Spleen (tissue), 11 donors: ENCODE results near the gene RIMS1. TPM values are rescaled to one million over a fixed set of nuclear protein-coding genes. Genes with fewer than 3 reads are reported as not detected.

ENCODE experiments used
- DNase-seq: peaks from one replicate; pipeline ENCODE4 v3.0.0-alpha.2; 2020
- H3K27ac ChIP-seq, 8 donors: fragments of 200-600 bp; sonication (generic) in 7 of 8; 1 replicate in 4 of 8; 2 replicates in 4 of 8; pipeline versions ENCODE4 v1.5.0 to v1.8.0; 2016 to 2021; ENCODE audit warnings: inconsistent platforms in 4 of 8, mild to moderate bottlenecking in 4 of 8, moderate library complexity in 1 of 8
- H3K27me3 ChIP-seq, 7 donors: fragments of 200-600 bp; sonication (generic) in 6 of 7; replicated peaks in 1 of 7; 1 replicate in 4 of 7; 2 replicates in 3 of 7; pipeline versions ENCODE4 v1.5.0 to v1.8.0; 2016 to 2021; ENCODE audit warnings: inconsistent platforms in 3 of 7, mild to moderate bottlenecking in 1 of 7
- H3K36me3 ChIP-seq, 6 donors: fragments of 200-600 bp; sonication (generic) in 5 of 6; 1 replicate in 4 of 6; 2 replicates in 2 of 6; pipeline versions ENCODE4 v1.5.0 to v1.8.0; 2016 to 2021; ENCODE audit warnings: inconsistent platforms in 2 of 6
- H3K4me1 ChIP-seq, 6 donors: fragments of 200-600 bp; sonication (generic) in 5 of 6; 1 replicate in 3 of 6; 2 replicates in 3 of 6; pipeline versions ENCODE4 v1.5.0 to v1.8.0; 2016 to 2021; ENCODE audit warnings: inconsistent platforms in 3 of 6
- H3K4me3 ChIP-seq, 8 donors: fragments of 200-600 bp; sonication (generic) in 7 of 8; 1 replicate in 4 of 8; 2 replicates in 4 of 8; pipeline versions ENCODE4 v1.5.0 to v1.8.0; 2016 to 2021; ENCODE audit warnings: inconsistent platforms in 4 of 8, mild to moderate bottlenecking in 4 of 8, moderate library complexity in 2 of 8
- H3K9me3 ChIP-seq, 8 donors: fragments of 200-600 bp; sonication (generic) in 7 of 8; 1 replicate in 4 of 8; 2 replicates in 4 of 8; pipeline versions ENCODE4 v1.5.0 to v1.8.0; 2016 to 2021; ENCODE audit warnings: inconsistent platforms in 4 of 8
- CTCF ChIP-seq, 11 experiments: fragments of 200-600 bp in 7 of 11; fragments of 450-650 bp in 4 of 11; sonication (generic) in 4 of 11; IDR thresholded peaks in 8 of 11; conservative IDR thresholded peaks in 3 of 11; 1 replicate in 7 of 11; 2 replicates in 4 of 11; pipeline versions ENCODE4 v1.4.0 to v1.8.0; 2016 to 2021; ENCODE audit warnings: antibody characterized with exemption in 11 of 11, inconsistent platforms in 4 of 11, mild to moderate bottlenecking in 1 of 11
- POLR2A ChIP-seq, 3 donors: fragments of 450-650 bp; IDR thresholded peaks; one replicate each; pipeline ENCODE4 v1.5.1; 2017; ENCODE audit warnings: antibody characterized with exemption in 3 of 3, mild to moderate bottlenecking in 1 of 3
- POLR2AphosphoS5 ChIP-seq, 3 donors: sonication (generic); formaldehyde crosslinking; IDR thresholded peaks; one replicate each; pipeline ENCODE4 v1.5.1; 2017; ENCODE audit warnings: antibody characterized with exemption in 3 of 3
- WGBS, 5 donors: extraction: QIAGEN DNeasy Blood & Tissue Kit in 3 of 5; methylation state at CpG; one replicate each; pipeline versions ENCODE4 v1.1.5 to v1.1.7; 2013 to 2018; 5-methylcytosine and 5-hydroxymethylcytosine counted together
- intact Hi-C: fragments of 100-400 bp; cut with DNase I; formaldehyde crosslinking; loops from one replicate; pipeline ENCODE4 v1.15.0; 2023; ENCODE audit warnings: low total_unique reads
- polyA plus RNA-seq, 3 donors: library from polyadenylated mRNA; stranded (reverse); fragments of 200-250 nt; gene quantifications; one replicate each; pipeline ENCODE4 v1.2.1, GENCODE V29; 2013
- total RNA-seq, 7 donors: library from RNA; depleted of rRNA in 3 of 7; stranded (reverse); fragments of >200 nt in 3 of 7; fragmentation: NEBNext Ultra II Directional in 4 of 7; extraction: Animal tissue kit (Norgen Biotek cat#: 25700) in 4 of 7; gene quantifications; one replicate each; pipeline versions ENCODE4 v1.1.0 to v1.2.1, GENCODE V29; 2016 to 2021
- donor health status: healthy with polysubstance abuse.
- donor health status: DM: no; HTN: no; CAD: no; lungs with moderate emphysema.
- donor health status: DM: no; HTN: no; CAD: no.
- donor health status: Bipolar disorder and iron deficiency.
- donor health status: healthy.
- donor health status: DM: no; HTN: no; CAD: no.
- donor health status: DM: yes; HTN: yes; CAD: no.

RIMS1 gene
- total and polyA plus RNA-seq, 10 donors: not detected

- DNase-seq: no peak
- intact Hi-C loops: no loop called here
- H3K27me3 ChIP-seq: peaks cover 0 to 62% (median 22%) of the 10 kb centered on the region in 7 donors
- H3K4me1 ChIP-seq: peaks cover 0 to 6% (median 0%) of the 10 kb centered on the region in 6 donors
- H3K36me3 ChIP-seq: no peaks in the 10 kb centered on the region
- no peak overlapping the region for H3K4me3 ChIP-seq
- WGBS, 5 donors: 57 to 78% (median 76%) methylated on average over 7 of the region's 7 CpGs
- no peak overlapping the region for H3K27ac ChIP-seq
- H3K9me3 ChIP-seq: no peaks in the 10 kb centered on the region
- no peak for TF ChIP-seq POLR2A (IDR thresholded peaks at IDR 0.05)
- TF ChIP-seq POLR2AphosphoS5 (IDR thresholded peaks at IDR 0.05): no peak
- no peak for TF ChIP-seq CTCF (IDR thresholded peaks at IDR 0.05 in 8 of 11, conservative IDR thresholded peaks at IDR 0.05 in 3 of 11)
Observed at GRCh38 chr6:71888756-71889340, 2.5 kb downstream of the RIMS1 start.

- no peaks in the 10 kb centered on the region for H3K9me3 ChIP-seq
- H3K27ac ChIP-seq: no peak overlapping the region
- intact Hi-C loops: no loop called here
- H3K27me3 ChIP-seq: peaks cover 0 to 57% (median 22%) of the 10 kb centered on the region in 7 donors
- no peak for DNase-seq
- H3K4me1 ChIP-seq: peaks cover 0 to 6% (median 0%) of the 10 kb centered on the region in 6 donors
- TF ChIP-seq CTCF (IDR thresholded peaks at IDR 0.05 in 8 of 11, conservative IDR thresholded peaks at IDR 0.05 in 3 of 11) (no peak), POLR2A (IDR thresholded peaks at IDR 0.05) (no peak), POLR2AphosphoS5 (IDR thresholded peaks at IDR 0.05) (no peak)
- H3K4me3 ChIP-seq: no peak overlapping the region
- 75 to 93% (median 85%) methylated on average over 1 of the region's 1 CpG for WGBS, 5 donors
- no peaks in the 10 kb centered on the region for H3K36me3 ChIP-seq
Observed at GRCh38 chr6:71889366-71889765, 3.0 kb downstream of the RIMS1 start.

- 86 to 95% (median 89%) methylated on average over 2 of the region's 2 CpGs for WGBS, 5 donors
- Histone ChIP-seq H3K27me3 (peaks cover 0 to 24% (median under 1%) of the 10 kb centered on the region in 7 donors), H3K9me3 (no peaks in the 10 kb centered on the region), H3K4me3 (no peak overlapping the region), H3K4me1 (no peaks in the 10 kb centered on the region), H3K27ac (no peak overlapping the region), H3K36me3 (no peaks in the 10 kb centered on the region)
- no peak for DNase-seq
- intact Hi-C loops: no loop called here
- TF ChIP-seq POLR2A (IDR thresholded peaks at IDR 0.05) (no peak), CTCF (IDR thresholded peaks at IDR 0.05 in 8 of 11, conservative IDR thresholded peaks at IDR 0.05 in 3 of 11) (no peak), POLR2AphosphoS5 (IDR thresholded peaks at IDR 0.05) (no peak)
Observed at GRCh38 chr6:71892641-71893040, 6.3 kb downstream of the RIMS1 start.

- H3K9me3 ChIP-seq: peaks cover 0 to 3% (median 0%) of the 10 kb centered on the region in 8 donors
- TF ChIP-seq POLR2A (IDR thresholded peaks at IDR 0.05): no peak
- no peaks in the 10 kb centered on the region for H3K27me3 ChIP-seq
- no peak for DNase-seq
- H3K4me3 ChIP-seq: no peak overlapping the region
- 47 to 75% (median 56%) methylated on average over 1 of the region's 1 CpG for WGBS, 5 donors
- H3K36me3 ChIP-seq: no peaks in the 10 kb centered on the region
- intact Hi-C loops: no loop called here
- no peaks in the 10 kb centered on the region for H3K4me1 ChIP-seq
- H3K27ac ChIP-seq: no peak overlapping the region
Observed at GRCh38 chr6:71900642-71901041, 14.3 kb downstream of the RIMS1 start.
